SW 1271 (cell line): ENCODE data around the gene RGS11.

ENCODE experiments used
- DNase-seq, 2 experiments: peaks; one replicate each; lab custom pipeline; 2025; lab: John Stamatoyannopoulos, UW

RGS11 gene

DNA sequence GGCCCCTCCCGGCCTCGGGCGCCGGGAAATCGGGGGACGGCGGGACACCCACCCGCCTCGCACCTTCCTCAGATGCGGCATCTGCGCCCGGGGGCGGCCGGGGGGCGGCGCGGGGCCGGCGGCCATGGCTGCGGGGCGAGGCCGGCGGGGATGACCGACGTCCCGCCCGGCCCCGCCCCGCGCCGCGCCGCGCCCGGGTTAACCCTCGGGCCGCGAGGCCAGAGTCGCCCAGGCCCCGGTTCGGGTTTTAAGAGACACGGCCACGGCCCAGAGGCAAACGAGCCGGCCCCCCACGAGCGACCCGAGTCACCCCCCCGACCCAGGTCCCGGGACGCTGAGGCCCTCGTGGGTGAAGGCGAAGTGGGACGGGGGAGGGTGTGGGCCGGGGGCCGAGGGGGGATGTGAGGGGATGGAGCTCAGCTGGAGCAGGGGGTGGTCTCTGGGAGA, at the start of gene RGS11:
Gene RGS11 (minus strand): TSS at position 159 of the 447 bp plus-strand sequence. CDS start 33 bp downstream, at position 126.
- DNase-seq = no peak

DNA sequence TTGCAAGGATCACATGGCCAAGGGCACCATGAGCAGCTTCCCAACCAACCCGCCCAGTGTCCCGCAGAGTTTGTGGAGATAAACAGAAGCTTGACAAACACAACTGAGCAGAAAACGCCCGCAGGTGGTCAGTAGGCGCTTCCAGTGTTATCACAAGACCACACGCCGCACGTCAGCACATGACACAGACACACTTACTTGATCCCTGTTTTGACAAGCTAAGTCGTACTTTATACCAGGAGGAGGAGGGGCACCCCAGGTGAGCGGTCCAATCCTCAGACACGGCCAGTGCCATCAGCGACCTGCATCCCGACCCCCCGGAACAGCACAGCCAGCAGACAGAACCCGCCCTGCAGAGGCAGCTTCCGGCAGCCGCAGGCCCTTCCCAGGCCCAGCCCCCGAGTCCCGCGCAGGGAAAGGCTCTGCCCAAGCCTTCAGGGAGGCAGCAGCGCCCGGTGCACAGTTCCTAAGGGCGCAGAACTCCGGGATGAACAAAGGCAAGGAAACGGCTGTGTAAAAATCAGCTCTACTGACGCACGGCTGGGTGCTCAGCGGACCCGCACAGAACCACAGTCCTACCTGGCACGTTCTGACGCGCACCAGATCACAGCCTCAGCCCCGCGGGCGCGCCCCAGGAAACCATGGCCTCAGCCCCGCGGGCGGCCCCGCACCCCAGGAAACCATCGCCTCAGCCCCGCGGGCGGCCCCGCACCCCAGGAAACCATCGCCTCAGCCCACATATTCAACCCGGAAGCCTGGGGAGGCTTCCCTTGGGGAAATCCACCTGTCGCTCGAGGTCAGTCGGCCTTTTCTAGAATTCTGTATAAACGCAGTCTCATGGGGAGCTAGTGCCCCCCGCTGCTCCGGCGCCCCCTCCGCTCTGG, 48.9 kb upstream of the RGS11 start:
- DNase-seq = no peak

DNA sequence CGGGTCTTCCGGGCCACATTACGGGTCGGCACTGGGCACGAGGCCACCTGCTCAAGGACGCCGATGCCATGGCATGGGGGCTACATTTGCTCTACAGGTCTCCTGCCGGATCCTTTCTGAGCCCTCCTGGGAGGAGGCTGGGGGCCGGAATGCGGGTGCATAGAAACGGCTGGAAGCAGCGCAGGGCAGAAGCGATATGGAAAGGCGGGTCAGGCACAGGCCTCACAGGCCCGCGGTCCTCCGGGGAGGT, 48.4 kb upstream of the RGS11 start:
- no peak for DNase-seq

DNA sequence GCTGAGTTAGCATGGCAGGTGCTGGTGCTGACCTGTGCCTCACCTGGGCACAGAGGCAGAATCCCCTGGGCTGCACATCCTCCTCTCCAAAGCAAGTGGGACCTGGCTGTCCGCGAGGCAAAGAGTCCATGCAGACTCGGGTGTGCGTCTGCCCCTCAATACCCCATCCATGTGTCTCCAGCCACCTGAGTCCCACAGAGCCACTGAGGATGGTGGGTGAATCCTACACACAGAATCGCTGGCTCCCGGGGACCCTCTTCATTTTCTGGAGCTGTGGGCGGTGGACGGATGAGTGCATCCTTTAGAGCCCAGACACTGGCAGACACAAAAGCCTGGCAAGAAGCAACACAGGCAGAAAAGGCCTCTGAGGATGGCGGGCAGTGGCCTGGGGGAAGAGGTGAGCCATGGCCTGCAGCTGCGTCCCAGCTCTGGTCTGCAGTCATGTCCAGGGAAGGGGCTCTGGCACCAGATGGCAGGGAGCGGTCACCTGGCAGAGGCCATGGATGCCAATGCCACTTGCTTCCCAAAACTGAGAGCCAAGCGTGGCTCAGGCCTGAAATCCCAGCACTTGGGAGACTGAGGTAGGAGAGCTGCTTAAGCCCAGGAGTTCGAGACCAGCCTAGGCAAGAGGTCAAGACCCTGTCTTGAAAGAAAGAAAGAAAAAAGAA, 46.9 kb upstream of the RGS11 start:
- DNase-seq = no peak

DNA sequence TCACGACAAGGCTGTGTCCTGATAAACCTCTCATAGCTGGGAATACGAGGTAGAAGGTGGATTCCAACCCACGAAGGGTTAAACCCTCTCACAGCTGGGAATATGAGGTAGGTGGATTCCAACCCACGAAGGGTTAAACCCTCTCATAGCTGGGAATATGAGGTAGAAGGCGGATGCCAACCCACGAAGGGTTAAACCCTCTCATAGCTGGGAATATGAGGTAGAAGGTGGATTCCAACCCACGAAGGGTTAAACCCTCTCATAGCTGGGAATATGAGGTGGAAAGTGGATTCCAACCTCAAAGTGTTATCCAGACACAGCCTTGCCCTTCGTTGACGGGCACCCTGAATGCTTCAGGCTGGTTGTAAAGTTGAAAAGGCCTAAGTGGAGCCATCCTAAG, 45.8 kb upstream of the RGS11 start:
- DNase-seq = no peak

DNA sequence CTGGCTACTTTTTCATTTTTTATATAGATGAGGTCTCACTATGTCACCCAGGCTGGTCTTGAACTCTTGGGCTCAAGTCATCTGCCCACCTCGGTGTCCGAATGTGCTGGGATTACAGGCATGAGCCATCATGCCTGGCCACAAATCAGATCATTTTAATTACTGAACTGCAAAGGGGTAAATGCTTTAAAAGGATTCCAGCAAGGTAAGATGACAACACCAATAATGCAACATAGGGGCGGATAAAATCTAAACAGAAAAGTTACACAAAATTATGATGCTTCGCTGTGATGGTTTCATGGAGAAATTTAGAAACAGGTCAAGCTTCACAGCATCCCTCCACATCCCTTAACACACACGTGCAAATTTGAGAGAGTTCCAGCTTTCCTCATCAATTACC, 44.5 kb upstream of the RGS11 start:
- DNase-seq = no peak

DNA sequence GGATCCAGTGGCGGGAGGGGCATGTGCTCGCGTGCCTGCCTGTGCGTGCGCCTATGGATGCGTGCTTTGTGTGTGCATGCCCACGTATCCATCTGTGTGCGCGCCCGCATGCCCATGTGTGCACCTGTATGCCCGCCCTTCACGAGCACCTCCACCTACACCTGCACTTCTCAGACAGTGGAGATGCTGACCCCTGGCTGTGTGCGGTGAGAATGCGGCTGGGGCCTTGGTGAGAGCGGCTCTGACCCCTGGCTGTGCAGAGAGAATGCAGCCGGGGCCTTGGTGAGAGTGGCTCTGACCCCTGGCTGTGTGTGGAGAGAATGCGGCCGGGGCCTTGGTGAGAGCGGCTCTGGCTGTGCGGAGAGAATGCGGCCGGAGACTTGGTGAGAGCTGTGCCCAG, 42.9 kb upstream of the RGS11 start:
- no peak for DNase-seq

DNA sequence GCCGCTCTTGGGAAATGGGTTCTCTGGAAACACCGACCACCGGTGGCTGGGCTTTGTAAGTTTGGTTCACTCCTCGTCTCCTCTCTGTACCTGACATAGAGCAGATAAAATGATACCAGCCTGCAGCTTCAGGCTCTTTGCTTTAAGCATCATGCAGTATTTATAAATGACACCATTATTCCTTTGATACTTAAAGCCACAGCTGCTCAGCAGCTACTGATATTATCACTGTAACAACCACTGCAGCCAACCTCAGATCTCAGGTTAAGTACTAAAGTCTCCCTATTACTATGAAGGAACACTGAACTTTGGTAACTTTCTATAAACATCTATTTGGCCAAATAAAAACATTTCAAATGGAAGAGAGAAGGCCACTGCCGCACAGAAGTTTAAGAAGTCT, 41.8 kb upstream of the RGS11 start:
- no peak for DNase-seq

DNA sequence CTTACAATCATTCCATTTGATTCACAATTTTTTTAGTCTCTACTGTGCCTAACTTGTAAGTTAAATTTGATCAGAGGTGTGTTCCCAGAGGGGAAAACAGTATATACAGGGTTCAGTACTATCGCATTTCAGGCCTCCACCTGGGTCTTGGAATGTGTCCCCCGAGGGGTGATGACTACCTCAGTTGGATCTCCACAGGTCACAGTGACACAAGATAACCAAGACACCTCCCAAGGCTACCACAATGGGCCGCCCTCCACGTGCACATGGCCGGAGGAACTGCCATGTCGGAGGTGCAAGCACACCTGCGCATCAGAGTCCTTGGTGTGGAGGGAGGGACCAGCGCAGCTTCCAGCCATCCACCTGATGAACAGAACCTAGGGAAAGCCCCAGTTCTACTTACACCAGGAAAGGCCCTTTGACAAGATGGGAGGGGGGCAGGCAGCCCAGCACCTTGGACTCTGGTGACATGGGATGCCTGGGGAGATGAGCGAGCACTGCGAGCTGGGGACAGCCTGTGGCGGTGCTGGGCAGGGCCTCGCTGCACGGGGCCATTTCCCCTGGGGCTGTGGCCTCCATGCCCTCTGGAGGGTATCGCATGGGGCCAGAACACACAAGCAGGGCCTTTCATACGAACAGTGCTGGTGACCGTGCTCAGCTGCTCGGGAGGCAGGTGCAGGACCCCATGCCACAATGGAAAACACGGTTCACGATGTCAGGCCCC, 41.2 kb upstream of the RGS11 start:
- no peak for DNase-seq

DNA sequence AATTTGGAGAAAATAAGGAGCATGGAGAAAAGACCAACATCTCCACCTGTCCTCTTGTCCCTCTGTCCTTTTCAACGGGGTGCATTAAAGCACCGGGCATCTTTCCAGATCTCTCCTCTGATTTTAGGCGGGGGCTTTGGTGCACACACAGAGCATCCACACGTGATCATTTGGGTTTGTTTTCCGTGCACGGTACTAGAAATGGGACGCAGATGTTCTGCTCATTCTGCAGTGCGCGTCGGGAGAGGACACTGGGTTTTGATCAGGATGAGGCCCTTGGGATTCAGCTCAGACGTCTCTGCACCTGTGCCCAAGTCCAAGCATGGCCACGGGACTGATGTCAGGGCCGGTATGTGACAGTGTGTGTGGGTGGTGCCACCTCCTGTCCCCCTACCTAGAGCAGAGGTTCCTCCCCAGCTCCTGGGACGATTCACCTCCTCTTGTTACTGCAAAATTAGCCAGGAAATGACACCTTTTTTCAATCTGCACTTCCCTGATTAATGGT, 39.1 kb upstream of the RGS11 start:
- DNase-seq = no peak

DNA sequence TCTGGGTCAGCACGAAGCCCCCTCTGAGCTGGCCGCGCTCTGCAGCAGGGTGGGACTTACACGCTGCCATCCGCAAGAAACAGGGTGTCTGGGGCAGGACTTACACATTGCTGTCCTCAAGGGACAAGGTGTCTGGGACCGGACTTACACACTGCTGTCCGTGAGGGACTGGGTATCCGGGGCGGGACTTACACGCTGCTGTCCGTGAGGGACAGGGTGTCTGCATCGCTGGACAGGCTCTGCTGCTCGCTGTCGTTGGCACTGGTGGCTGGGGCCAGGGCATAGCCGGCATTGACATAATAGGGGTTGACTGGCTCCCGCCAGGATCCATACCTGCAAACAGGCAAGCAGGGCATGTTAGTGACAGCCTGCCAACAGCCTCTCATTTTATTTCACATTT, 38.6 kb upstream of the RGS11 start:
- no peak for DNase-seq

DNA sequence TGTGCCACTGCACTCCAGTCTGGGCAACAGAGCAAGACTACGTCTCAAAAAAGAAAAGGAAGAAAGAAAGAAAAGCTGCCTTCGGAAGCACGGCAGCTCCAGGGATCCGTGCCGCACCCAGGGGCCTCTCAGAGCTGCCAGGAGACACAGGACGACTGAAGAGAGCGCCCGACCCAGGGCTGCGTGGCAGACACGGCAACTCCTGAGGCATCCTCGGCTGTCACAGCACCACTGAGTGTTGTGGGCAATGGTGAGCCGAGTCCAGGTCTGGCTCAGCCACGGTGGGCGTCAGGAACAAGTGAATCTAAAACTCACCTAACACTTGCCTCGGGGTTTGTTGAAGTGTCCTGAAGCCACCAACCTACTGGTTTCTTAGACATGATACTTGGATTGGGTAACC, 36.0 kb upstream of the RGS11 start:
- no peak for DNase-seq

DNA sequence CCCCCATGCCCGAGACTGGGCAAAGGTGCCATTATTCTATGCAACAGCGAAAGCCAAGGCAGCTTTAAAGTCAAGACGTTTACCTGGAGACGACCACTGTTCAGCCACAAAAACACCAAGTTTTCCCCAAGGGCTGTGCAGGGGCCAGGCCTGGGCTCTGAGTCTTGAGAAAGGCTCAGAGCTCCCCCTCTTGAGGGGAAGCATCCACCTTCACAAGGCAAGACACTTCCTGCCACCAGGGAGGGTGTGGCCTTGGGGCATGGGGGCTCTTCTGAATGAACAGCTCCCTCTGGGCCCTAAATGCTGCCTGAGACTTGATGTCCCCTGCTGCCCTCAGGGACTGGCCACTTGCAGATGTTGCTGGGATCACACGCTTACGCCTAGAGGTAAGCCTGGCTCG, 33.7 kb upstream of the RGS11 start:
- DNase-seq = no peak

DNA sequence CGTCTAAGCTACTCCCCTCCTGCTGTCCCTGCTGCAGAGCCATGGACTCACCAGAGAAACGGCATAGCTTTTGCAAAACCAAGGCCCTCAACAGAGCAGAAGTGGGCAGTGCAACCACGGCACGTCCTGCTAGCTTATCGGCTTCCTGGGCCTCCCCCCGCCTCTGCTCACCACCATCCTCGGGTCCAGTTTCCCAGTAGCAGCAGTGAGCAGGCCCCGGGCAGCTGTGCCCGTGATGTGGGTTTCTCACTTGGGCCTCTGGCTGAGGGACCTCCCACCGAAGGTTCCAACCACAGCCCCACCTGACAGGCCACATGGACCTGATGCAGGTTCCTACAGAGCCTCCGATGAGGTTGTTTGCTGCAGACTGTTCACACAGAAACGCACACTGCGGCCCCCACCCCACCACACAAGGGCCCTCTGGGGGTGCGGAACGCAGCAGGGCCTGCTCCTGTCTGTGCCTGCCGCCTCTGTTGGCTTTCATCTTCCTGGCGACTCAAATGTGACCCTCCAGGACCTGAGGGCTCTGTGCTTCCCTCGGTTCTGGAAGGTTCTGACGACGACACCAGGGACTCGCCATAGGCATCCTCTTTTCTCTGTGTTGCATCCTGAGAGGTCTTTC, 32.1 kb upstream of the RGS11 start:
- DNase-seq = no peak

DNA sequence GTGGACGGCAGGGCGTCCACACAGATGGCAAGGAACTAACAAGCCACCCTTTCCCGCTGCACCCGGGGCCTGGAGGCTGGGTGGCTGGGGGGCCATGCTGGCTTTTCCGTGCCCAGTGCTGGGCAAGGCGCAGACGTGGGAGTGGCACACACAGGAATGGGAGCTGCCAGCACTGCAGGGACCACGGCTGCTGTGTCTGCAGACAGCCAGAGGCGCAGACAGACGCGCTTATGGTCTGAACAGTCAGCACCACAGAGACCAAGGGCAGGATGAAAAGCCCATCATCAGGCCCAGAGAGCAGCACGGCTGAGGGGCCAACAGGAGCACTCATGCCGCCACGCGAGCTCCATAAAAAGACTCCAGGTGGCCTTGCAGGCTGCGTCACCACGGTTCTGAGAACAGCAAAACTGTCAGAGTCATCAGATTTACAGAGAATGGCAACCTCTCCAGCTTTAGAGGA, 31.2 kb upstream of the RGS11 start:
- no peak for DNase-seq

DNA sequence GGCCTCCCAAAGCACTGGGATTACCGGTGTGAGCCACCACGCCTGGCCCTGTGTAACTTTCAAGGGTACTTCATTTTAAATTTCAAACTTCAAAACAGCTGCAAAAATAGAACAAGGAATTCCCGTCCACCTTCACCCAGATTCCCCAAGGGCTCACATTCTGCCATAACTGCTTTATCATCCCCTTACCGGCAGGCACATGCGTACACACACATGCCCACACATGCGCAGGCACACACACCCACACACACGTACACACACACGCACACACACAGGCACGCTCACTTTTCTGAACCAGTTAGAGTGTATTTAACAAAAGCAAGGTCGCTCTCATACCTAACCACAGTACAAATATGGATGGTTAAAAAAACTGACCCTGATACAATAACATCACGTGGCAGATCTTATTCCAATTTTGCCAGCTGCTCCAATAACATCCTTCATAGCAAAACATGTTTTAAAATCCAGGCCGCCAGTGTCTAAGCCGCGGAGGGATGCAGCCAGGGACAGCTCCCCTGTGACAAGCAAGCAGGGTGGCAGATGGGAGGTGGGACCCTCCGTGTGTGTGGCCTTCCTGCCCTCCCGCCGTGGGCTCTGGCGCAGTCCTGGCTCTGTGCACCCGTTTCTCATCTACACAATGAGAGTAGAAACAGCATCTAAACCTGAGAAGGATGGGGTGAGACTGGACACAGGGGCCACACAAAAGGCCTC, 30.3 kb upstream of the RGS11 start:
- DNase-seq = no peak

DNA sequence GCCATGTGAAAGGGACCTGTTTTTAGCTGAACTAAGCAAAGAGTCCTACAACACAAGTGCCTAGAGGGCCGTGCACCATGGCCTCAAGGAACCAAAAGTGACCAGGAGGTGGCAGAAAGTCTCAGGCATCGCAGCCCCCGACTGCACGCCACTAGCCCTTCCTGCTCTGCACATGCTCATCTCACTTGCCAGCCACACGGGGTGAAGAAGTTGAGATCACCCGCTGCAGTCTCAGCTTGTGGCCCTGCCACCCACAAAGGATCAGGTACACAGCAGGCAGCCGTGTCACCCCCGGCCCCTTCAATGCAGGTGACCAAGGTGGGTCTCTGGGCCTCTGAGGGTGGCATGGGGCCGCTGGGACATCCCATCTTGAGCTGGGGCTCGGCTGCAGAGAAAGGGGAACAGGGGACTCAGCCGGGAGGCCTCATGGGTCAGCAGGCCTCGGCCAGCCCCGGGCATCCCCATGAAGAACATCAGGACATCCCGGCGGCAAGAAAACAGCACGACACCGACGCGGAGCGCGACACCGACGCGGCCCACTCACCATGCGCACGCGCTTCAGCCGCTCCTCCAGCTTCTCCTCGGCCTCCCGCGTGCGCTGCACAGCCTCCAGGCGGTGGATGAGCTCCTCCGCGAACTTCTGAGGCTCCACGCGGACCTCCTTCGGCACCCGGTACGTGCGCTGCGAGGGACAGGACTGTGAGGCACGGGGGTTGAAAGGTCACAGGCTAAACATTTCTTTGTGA, 28.2 kb upstream of the RGS11 start:
- no peak for DNase-seq

DNA sequence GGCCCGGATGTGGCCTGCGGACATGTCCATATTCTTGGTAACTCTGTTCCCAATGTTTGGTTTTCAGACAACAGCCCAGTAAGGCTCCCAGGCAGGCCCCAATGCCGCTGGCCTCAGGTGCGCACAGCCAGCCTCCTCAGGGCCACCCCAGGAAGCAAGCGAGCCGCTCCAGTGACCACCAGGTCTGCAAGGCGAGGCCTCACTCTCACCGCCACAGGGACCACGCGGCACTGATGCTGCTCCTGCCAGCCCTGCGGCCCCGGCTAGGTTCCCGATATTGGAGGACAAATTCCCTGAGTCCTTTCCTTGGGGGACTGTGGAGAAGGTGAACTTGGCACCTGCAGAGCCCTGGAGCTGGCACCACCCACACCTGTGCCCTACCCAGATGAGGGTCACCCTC, 26.2 kb upstream of the RGS11 start:
- no peak for DNase-seq

DNA sequence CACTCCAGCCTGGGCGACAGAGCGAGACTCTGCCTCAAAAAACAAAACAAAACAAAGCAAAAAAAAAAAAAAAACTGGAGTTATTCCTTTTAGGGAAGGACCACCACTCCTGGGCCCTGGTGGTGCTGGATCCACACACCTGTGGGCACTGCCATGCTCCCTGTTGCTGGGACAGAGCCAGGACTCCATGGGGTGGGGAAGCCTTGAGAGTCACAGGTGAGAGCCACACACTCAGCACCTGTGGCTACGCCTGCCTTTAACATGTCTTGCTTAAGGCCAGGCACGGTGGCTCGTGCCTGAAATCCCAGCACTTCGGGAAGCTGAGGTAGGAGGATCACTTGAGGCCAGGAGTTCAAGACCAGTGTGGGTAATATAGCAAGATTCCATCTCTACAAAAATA, 25.5 kb upstream of the RGS11 start:
- DNase-seq = no peak

DNA sequence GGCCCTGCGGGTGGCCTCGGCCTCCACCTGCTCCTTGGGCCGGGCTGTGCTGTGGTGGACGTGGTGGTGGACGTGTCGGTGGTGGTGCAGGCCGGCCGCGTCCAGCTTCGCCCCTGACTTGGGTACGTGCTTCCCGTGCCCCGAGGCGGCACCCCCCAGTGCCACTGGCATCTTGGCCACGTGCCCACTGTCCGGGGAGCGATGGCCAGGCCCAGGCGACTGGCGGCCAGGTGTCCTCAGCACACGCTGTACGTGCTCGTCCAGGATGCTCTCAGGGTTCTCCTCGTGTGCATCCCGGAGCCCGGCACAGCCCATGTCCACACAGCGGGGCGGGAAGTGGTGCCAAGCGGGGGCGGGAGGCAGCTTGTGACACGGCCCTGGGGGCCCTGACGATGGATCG, 22.1 kb upstream of the RGS11 start:
- no peak for DNase-seq
